SKM-1 treated with dmso at 0.1 percent for 144 hours (cell line): ENCODE measurements around the gene ALOX12B.
"Not testable (repeated sequence)": the region's sequence is repeated elsewhere in the genome, so short reads cannot be mapped to it uniquely, and the experiment has no call there.

Experiments used
- DNase-seq: peaks from one replicate; lab custom pipeline; 2025; ENCODE audit not compliant: unreplicated experiment; lab: John Stamatoyannopoulos, UW

The ALOX12B gene

DNA sequence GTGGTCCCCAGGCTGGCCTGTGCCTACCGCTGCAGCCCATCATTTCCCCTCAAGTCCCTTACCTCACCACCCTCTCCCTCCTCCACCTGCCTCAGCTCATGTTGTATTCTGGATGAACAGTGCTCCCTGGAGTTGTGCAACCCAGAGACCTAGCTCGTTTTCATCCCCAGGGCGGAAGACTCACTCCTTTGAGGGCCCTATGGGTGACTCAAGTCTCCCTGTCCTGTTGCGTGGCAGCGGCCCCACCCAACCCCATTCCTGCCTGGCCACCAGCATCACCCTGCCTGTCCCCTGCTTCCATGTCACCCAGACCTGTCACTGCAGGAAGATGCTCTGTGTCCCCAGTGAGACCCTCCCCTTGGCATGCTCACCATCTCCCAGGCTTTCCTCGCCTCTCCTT is 3.3 kb downstream of the ALOX12B start:
- no peak for DNase-seq

DNA sequence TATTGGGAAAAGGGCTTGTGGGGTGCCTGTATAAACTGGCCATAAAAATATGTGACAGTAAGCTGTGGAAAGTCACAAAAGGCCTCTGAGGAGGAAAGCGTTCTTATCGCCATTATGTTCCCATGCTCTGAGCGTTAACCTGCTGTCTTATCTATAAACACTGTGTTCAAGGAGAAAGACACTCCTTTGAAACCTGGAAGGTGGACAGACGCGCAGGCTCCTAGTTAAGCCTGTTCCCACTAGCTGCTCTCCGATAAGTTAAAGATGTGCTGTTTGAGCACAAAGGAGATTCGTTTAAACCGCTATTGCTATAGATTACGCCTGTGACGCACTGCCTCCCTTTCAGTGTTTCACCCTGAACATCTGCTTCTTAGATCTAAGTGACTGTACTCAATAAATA is 5.2 kb downstream of the ALOX12B start:
- DNase-seq, result no peak

DNA sequence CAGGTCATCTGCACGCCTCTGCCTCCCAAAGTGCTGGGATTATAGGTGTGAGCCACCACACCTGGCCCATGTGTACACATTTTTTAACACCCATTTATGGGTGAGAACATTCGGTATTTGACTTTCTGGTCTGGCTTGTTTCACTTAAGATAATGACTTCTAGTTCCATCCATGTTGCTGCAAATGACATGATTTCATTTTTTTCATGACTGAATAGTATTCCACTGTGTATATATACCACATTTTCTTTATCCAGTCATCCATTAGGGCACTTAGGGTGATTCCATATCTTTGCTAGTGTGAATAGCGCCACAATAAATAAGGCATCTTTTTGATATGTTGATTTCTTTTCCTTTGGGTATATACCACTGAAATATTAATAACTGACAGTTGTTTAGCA is 5.6 kb downstream of the ALOX12B start:
- DNase-seq, result no peak

DNA sequence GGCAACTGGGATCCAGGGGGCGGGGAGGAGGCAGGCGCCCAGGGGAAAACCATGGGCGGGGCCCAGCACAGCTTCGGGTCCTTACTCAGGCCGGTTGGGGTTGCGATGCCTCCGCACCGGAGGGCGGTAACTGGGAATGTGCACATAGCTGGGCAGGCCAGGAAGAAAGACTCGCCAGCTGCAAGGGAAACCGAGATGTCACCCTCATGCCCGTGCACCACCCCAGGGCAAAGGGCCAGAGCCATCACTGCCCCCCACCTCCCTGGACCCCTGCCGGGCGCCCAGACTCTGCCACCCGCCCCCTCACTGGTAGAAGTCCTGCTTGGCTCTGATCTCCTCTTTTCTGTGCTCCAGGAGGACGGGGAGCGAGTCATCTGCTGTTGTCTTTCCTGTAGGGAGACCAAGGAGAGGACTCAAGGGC is 6.7 kb downstream of the ALOX12B start:
- DNase-seq, result no peak

DNA sequence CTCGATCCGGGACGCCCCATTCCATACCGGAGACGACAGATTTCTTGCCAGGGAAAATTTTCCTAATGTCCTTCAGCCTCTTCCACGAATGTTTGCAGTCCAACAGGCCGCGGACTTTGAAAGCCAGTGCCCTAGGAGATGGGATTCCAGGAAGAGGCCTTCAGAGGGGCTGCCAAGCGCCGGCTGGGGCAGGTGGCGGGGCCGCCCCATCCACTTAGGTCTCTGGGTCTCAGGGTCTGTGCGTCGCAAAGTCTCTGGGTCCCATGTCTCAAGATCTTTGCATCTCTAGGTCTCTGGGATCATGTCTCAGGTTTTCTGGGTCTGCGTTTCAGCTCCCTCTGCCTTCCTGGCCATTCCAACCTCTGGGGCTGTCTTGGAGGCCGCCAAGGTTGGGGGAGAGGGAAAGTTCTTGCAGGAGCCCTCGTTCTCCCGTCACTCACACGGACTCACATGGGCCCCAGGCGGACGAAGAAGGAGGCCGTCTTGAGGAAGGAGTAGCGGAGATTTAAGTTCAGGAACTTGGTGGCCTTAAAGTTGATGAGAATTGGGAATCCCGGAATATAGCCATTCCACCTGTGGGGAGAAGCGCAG is 7.2 kb downstream of the ALOX12B start:
- no peak for DNase-seq

DNA sequence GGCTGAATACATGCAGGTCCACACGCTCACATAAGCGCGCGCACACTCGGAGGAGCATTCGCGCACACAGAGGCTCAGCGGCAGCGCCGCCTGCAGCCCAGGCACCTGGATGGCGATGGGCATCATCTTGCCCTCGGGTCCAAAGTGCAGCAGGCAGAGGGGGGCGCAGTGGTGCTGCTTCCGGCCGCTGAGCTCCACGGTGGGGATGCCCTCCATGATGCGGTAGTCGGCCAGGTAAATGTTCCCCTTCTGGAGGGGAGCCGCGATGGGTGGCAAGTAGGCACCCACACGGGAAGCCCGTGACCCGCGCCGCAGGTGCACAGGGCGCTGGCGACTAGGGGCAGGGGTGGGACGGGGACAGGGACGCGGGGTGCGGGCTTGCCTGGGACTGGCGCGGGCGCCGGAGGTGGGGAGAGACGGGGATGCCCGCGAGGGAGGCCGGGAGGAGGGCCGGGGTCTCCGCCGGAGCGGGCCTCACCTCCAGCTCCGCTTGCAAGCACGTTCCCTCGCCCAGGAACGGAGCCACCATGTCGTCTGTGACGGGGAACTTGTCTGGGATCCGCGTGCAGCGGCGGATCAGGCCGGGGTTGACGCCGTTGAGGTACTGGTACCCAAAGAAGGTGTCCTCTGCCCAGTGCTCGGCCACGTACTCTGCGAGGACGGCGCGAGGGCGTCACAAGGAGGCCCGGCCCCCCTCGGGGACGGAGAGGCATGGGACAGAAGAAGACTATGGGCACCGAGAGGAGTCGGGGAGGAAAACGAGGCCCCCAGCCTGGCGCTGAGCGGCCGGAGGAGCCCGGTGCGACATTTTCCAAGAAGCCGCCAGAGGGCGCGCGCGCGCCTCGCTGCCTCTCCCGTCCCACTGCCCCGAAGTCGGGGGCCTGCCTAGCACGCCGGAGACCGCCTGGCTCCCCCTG is 8.0 kb downstream of the ALOX12B start:
- peak; percentile 13 for DNase-seq

DNA sequence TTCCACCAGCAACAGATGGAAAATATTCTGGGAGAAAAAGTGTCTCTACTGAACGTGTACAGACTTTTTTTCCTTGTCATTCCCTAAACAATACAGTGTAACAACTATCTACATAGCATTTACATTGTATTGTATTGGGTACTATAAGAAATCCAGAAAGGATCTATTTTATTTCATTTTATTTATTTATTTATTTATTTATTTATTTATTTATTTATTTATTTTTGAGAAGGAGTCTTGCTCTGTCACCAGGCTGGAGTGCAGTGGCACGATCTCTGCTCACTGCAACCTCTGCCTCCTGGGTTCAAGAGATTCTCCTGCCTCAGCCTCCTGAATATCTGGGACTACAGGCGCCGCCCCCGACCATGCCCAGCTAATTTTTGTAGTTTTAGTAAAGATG is 9.6 kb downstream of the ALOX12B start:
- DNase-seq, result not testable (repeated sequence)

DNA sequence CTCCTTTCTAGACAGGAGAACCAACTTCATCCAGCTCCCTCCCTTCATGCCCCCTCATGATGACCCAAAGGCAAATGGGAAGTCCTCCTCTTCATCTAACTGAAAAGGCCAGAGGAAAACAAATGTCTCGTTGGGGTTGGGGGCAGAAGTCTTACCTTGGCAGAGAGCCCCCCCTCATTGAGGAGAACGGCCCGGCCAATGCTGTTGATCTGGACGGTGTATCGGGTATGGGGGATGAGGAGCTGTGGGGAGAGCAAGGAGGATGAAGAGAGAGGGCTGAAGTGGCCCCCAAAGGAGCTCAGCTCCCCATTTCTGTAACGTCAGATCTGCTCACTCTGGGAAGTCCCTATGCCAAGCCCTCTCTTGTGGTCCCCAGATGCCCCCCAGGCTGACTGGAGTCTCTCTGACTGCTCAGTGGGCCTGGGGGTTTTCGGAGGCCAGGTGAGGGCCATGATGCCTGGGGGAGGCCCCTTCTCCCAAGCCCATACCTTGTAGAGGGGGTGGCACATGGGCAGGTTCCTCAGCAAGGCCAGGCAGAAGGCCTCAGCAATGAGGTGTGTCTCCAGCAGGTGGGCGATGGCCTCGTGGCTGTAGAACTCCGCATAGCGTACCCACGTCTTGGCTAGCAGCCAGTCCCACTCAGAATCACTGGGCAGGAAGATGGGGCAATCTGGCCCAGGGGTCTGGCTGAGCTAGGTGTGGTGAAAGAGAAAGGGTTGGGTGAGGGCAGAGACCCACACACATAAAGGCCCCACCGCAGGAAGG is 10.8 kb downstream of the ALOX12B start:
- DNase-seq, result no peak

DNA sequence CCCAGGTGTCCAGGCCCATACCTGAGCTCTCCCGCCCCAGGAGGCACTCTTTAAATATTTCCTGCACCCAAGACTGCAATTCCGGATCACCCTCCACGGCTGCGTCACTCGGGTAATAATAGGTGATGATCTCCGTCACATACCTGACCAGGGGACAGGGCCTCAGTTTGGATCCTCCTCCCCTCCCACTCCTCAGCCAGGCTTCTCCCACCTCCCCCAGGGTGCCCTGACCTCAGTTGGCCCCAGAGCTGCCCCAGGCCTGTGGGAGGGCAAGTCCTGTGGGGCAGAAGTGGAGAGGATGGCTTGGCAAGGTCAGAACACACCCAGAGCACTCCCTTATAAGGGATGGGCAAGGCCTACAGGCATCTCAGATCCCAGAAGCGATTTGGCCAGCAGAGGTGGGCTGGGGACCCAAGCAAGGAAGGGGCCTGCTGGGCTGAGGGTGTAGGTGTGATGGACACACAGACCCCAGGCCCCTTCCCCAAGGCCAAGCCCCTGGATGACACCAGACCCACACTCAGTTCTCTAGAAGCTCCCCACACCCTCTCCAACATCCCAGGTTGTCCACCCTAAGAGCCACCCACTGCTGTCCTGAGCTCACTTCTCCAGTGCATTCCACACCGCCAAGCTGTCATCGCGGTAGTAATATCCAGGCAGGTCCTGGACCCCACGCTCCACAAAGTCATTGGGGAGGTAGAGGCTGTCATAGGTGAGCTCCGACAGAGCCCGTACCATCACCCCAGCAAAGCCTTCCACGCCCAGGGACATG is 11.8 kb downstream of the ALOX12B start:
- no peak for DNase-seq

DNA sequence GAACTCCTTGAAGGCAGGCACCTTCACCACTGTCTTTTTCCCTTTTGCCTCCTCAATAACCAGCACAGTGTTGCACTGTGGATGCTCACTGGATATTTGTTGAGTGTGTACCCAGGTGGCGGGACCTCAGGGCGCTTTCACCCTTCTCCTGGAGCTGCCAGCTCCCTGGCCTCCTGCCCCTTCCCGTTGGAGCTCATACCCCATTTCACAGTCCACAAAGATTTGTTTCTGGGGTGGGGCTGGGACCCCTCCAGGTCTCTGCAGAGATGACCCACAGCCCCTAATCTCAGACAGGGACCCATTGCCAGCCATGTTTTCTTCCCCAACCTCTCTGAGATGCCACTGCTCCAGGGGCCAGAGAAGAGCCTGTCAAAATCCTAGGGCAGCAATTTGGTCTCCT is 12.4 kb downstream of the ALOX12B start:
- DNase-seq, result no peak

DNA sequence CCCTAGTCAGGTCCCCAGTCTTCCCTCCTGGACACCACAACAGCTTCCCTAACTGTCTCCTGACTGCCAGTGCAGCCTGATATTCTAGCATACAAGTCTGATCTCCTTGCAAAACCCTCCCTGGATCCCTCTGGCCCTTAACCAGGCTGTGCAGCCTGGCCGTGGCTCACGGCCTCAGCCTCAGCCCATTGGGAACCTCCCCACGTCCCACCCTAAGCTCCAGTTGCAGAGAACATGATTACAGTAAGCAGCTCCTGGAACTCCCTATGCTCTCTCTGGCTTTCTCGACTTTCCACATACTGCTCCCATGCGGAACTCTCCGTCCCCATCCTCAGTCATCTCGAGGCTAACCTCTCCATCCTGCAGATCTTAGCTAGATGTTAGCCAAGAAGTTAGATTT is 13.0 kb downstream of the ALOX12B start:
- no peak for DNase-seq

DNA sequence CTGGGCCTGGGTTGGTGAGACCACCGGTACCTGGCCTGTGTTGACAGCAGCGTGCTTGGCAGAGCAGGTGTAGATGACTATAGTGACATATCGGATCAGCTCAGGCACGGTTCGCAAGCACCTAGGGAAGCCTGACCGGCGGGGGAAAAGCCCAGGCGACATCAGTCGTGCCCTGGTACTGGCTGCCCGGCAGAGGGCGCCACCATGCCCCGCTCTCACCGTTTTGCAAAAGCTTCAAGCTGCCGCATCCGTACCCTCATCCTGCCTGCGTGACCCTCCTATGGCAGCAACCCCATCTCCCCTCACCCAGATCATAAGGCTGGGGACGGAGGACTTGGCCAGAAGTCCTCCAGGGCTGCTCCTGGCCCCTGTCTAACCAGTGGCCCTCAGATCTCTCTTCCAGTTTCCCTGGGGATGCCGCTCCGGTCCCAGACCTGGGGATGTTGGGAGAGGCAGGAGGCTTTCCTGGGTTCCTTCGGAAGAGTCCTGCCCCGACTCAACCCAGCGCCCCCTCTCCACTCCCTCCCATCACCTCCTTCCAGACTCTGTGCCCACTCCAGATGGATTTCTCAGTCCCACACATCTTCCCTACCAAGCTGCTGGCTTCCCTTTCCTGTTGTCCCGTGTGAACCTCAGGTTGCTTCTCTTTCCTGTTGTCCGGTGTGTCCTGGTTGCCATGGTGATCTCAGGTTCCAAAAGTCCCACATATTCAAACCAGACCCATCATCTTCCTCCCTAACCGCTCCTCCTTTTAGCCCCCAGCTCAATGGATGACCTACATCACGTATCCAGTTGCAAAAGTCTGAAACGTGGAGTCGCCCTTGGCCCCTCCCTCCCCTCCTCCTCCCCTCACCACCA is 13.7 kb downstream of the ALOX12B start:
- DNase-seq, result peak; percentile 33

DNA sequence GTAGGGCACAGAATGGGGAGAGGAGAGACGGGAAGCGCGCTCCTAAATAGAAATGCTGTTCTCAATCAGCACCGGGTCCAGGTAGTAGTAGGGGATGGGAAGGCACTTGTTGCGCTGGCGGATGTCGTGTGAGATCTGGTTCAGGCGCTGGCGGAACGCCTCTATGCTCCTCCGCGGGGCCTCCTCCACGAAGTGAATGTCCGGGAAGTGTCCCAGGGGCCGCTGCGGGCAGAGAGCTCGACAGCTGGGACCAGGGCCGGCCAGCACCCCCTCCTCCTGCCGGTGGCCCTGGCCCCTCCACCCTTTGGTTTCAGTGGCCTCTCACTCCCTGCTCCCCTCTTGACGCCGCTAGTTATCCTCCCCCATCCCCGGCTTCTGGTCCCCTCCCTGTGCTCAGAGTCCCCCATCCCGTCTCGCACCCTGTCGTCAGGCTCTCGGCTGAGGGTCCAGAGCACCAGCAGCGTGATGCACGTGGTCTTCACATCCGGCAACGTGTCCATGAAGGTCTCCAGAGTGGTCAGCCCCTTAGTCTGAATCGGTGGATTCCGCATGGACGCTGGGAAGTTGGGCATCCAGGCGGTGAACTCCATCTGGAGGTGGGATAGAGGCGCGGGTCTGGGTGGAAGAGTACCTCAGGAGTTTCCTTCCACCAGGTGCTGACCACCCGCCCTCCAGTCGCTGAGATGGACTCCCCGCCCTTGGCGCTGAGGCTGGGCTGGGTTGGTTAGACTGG is 14.6 kb downstream of the ALOX12B start:
- DNase-seq, result no peak

DNA sequence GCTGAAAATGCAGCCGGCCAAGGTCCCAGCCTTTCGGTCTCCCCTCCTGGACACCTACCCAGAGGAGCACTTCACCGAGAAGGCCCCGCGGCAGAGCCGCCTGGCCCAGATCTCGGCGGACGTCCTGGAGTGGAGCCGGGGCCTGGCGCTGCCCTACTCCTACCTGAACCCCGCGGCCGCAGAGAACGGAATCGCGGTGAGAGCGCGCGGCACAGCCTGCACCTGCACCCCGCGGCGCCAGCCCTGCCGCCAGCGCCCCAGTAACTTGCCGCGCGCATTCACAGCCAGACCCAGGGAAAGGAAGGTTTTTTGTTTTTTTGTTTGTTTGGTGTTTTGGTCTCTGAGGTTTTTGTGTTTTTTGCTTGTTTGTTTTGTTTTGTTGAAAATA is 15.2 kb downstream of the ALOX12B start:
- no peak for DNase-seq

DNA sequence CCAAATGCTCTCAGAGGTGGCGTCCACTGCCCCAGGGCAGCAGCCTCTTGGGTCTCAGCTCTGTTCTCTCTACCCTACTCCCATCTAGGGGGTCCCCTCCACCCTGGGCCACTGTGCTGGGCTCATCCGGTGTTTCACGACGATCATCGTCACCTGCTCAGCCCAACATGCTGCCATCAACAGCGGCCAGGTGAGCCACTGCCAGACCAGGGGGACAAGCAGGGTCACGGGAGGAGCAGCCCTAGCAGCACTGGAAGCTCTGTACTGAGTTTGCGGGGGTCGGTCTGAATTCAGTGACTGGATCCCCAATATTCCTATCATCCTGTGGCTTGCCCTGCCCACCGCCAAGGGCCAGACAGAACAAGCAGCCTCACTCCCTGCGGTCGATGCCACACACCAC is 16.0 kb downstream of the ALOX12B start:
- no peak for DNase-seq

DNA sequence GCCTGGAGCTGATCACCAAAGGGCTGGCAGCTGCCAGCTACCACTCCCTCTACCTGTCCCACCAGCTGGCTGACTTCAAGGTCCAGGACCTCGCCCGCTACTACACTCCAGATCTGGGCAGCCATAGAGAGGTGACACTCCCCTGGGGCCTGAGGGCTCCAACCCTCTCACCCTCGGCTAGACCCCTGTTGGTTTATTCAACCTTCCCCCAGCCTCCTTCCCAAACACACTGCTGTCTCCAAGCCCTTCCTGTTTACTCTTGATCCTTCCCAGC is 18.0 kb downstream of the ALOX12B start:
- no peak for DNase-seq

DNA sequence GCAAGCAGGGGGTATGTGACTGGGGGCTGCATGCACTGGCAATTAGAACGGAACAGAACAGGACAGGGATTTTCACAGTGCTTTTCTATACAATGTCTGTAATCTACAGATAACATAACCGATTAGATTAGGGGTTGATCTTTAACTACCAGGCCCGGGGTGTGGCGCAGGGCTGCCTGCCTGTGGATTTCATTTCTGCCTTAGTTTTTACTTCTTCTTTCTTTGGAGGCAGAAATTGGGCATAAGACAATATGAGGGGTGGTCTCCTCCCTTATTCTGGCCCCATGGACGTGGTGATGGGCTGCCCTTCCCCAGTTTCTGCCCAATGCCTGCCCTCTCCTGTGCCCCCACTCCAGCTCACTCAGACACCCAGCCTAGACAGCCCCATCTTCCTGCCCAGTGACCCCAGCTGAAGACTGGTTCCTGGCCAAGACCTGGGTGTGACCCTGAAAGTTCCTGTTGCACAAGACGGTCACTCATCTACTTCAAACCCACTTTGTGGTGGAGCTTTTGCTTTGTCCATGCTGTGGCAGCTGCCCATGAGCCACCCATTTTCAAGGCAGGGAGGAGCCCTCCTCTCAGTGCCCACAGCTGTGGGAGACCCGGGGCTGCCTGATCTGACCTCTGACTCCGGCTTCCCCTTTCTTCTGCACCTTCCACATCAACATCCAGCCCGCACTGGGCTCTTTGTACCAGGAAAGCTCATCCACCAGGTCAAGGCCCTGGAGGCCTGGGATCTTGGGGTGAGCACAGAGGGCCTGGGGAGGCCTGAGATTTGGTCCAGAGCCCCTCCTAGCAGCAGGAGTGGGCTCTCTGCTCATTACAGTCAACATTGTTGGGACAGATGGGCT is 18.6 kb downstream of the ALOX12B start:
- peak; percentile 55 for DNase-seq

DNA sequence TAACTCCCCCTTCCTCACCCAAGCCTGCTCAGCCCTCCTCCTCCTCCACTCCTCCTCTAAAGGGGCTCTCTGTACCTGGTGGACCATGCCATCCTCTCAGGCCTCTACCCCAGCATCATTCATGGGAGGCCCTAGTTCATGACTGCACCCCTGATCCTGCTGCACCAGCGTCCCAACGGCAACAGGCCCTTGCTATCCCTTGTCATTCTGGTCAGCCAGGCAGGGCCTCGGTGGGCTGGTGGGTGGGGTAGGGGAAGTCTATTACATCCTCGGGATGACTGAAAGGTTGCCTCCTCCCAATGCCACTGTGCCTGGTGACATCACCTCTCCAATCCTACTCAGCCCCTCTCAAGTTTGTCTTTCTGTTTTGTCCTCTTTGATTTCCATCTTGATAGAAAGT is 19.7 kb downstream of the ALOX12B start:
- no peak for DNase-seq
